Spleen (tissue), 11 donors: ENCODE data around the gene CD209. TPM values are rescaled to one million over a fixed set of nuclear protein-coding genes. Genes with fewer than 3 reads are reported as not detected.

Source experiments
- DNase-seq: peaks from one replicate; pipeline ENCODE4 v3.0.0-alpha.2; 2020
- H3K27ac ChIP-seq, 8 donors: fragments of 200-600 bp; sonication (generic) in 7 of 8; 1 replicate in 4 of 8; 2 replicates in 4 of 8; pipeline versions ENCODE4 v1.5.0 to v1.8.0; 2016 to 2021; ENCODE audit warnings: inconsistent platforms in 4 of 8, mild to moderate bottlenecking in 4 of 8, moderate library complexity in 1 of 8
- H3K27me3 ChIP-seq, 7 donors: fragments of 200-600 bp; sonication (generic) in 6 of 7; replicated peaks in 1 of 7; 1 replicate in 4 of 7; 2 replicates in 3 of 7; pipeline versions ENCODE4 v1.5.0 to v1.8.0; 2016 to 2021; ENCODE audit warnings: inconsistent platforms in 3 of 7, mild to moderate bottlenecking in 1 of 7
- H3K36me3 ChIP-seq, 6 donors: fragments of 200-600 bp; sonication (generic) in 5 of 6; 1 replicate in 4 of 6; 2 replicates in 2 of 6; pipeline versions ENCODE4 v1.5.0 to v1.8.0; 2016 to 2021; ENCODE audit warnings: inconsistent platforms in 2 of 6
- H3K4me1 ChIP-seq, 6 donors: fragments of 200-600 bp; sonication (generic) in 5 of 6; 1 replicate in 3 of 6; 2 replicates in 3 of 6; pipeline versions ENCODE4 v1.5.0 to v1.8.0; 2016 to 2021; ENCODE audit warnings: inconsistent platforms in 3 of 6
- H3K4me3 ChIP-seq, 8 donors: fragments of 200-600 bp; sonication (generic) in 7 of 8; 1 replicate in 4 of 8; 2 replicates in 4 of 8; pipeline versions ENCODE4 v1.5.0 to v1.8.0; 2016 to 2021; ENCODE audit warnings: inconsistent platforms in 4 of 8, mild to moderate bottlenecking in 4 of 8, moderate library complexity in 2 of 8
- H3K9me3 ChIP-seq, 8 donors: fragments of 200-600 bp; sonication (generic) in 7 of 8; 1 replicate in 4 of 8; 2 replicates in 4 of 8; pipeline versions ENCODE4 v1.5.0 to v1.8.0; 2016 to 2021; ENCODE audit warnings: inconsistent platforms in 4 of 8
- CTCF ChIP-seq, 11 experiments: fragments of 200-600 bp in 7 of 11; fragments of 450-650 bp in 4 of 11; sonication (generic) in 4 of 11; IDR thresholded peaks in 8 of 11; conservative IDR thresholded peaks in 3 of 11; 1 replicate in 7 of 11; 2 replicates in 4 of 11; pipeline versions ENCODE4 v1.4.0 to v1.8.0; 2016 to 2021; ENCODE audit warnings: antibody characterized with exemption in 11 of 11, inconsistent platforms in 4 of 11, mild to moderate bottlenecking in 1 of 11
- POLR2A ChIP-seq, 3 donors: fragments of 450-650 bp; IDR thresholded peaks; one replicate each; pipeline ENCODE4 v1.5.1; 2017; ENCODE audit warnings: antibody characterized with exemption in 3 of 3, mild to moderate bottlenecking in 1 of 3
- POLR2AphosphoS5 ChIP-seq, 3 donors: sonication (generic); formaldehyde crosslinking; IDR thresholded peaks; one replicate each; pipeline ENCODE4 v1.5.1; 2017; ENCODE audit warnings: antibody characterized with exemption in 3 of 3
- WGBS, 5 donors: extraction: QIAGEN DNeasy Blood & Tissue Kit in 3 of 5; methylation state at CpG; one replicate each; pipeline versions ENCODE4 v1.1.5 to v1.1.7; 2013 to 2018; 5-methylcytosine and 5-hydroxymethylcytosine counted together
- intact Hi-C: fragments of 100-400 bp; cut with DNase I; formaldehyde crosslinking; loops from one replicate; pipeline ENCODE4 v1.15.0; 2023; ENCODE audit warnings: low total_unique reads
- polyA plus RNA-seq, 3 donors: library from polyadenylated mRNA; stranded (reverse); fragments of 200-250 nt; gene quantifications; one replicate each; pipeline ENCODE4 v1.2.1, GENCODE V29; 2013
- total RNA-seq, 7 donors: library from RNA; depleted of rRNA in 3 of 7; stranded (reverse); fragments of >200 nt in 3 of 7; fragmentation: NEBNext Ultra II Directional in 4 of 7; extraction: Animal tissue kit (Norgen Biotek cat#: 25700) in 4 of 7; gene quantifications; one replicate each; pipeline versions ENCODE4 v1.1.0 to v1.2.1, GENCODE V29; 2016 to 2021
- donor health status: healthy with polysubstance abuse.
- donor health status: DM: no; HTN: no; CAD: no; lungs with moderate emphysema.
- donor health status: DM: no; HTN: no; CAD: no.
- donor health status: Bipolar disorder and iron deficiency.
- donor health status: healthy.
- donor health status: DM: no; HTN: no; CAD: no.
- donor health status: DM: yes; HTN: yes; CAD: no.

CD209 gene
- total and polyA plus RNA-seq, 10 donors, result 0.42 to 22.2 (median 1.5) TPM

- TF ChIP-seq POLR2A (IDR thresholded peaks at IDR 0.05) (no peak), CTCF (IDR thresholded peaks at IDR 0.05 in 8 of 11, conservative IDR thresholded peaks at IDR 0.05 in 3 of 11) (no peak), POLR2AphosphoS5 (IDR thresholded peaks at IDR 0.05) (no peak)
- Histone ChIP-seq H3K4me1 (peaks cover under 1 to 34% (median 23%) of the 10 kb centered on the region in 6 donors), H3K27me3 (peaks cover 2 to 67% (median 18%) of the 10 kb centered on the region in 7 donors), H3K36me3 (no peaks in the 10 kb centered on the region), H3K4me3 (no peak overlapping the region), H3K9me3 (peaks cover 0 to 11% (median 4%) of the 10 kb centered on the region in 8 donors), H3K27ac (no peak overlapping the region)
- DNase-seq, result peak; percentile 62
- intact Hi-C loops, result no loop called here
- WGBS, 5 donors, result 28 to 40% (median 32%) methylated on average over 8 of the region's 8 CpGs
These were observed 36.7 kb upstream of the CD209 start for GRCh38 chr19:7783991-7784423.

GRCh38 chr19:7781157-7781556 is 33.8 kb upstream of the CD209 start:
- 66 to 79% (median 70%) methylated on average over 12 of the region's 12 CpGs for WGBS, 5 donors

GRCh38 chr19:7779631-7780486 is 32.5 kb upstream of the CD209 start:
- intact Hi-C loops, result no loop called here
- TF ChIP-seq POLR2AphosphoS5 (IDR thresholded peaks at IDR 0.05) (no peak), CTCF (IDR thresholded peaks at IDR 0.05 in 8 of 11, conservative IDR thresholded peaks at IDR 0.05 in 3 of 11) (no peak)
- DNase-seq, result no peak
- H3K36me3 ChIP-seq, result no peaks in the 10 kb centered on the region
- H3K4me3 ChIP-seq, result no peak overlapping the region
- peaks cover 0 to 17% (median 6%) of the 10 kb centered on the region in 6 donors for H3K4me1 ChIP-seq
- peaks cover 0 to 35% (median 0%) of the 10 kb centered on the region in 7 donors for H3K27me3 ChIP-seq
- 74 to 86% (median 82%) methylated on average over 26 of the region's 26 CpGs for WGBS, 5 donors
- H3K27ac ChIP-seq, result no peak overlapping the region
- peaks cover 0 to 3% (median 1%) of the 10 kb centered on the region in 8 donors for H3K9me3 ChIP-seq

More at GRCh38 chr19:7781157-7781556, 33.8 kb upstream of the CD209 start:
- H3K4me3 ChIP-seq, result no peak overlapping the region
- no peak overlapping the region for H3K27ac ChIP-seq
- H3K9me3 ChIP-seq, result peaks cover 0 to 11% (median 4%) of the 10 kb centered on the region in 8 donors
- peaks cover 0 to 39% (median 0%) of the 10 kb centered on the region in 7 donors for H3K27me3 ChIP-seq
- peaks cover 0 to 17% (median 6%) of the 10 kb centered on the region in 6 donors for H3K4me1 ChIP-seq
- TF ChIP-seq POLR2AphosphoS5 (IDR thresholded peaks at IDR 0.05) (no peak), CTCF (IDR thresholded peaks at IDR 0.05 in 8 of 11, conservative IDR thresholded peaks at IDR 0.05 in 3 of 11) (no peak), POLR2A (IDR thresholded peaks at IDR 0.05) (no peak)
- intact Hi-C loops, result no loop called here
- peak; percentile 9 for DNase-seq
- no peaks in the 10 kb centered on the region for H3K36me3 ChIP-seq

GRCh38 chr19:7778081-7778480 is 30.7 kb upstream of the CD209 start:
- Histone ChIP-seq H3K36me3 (no peaks in the 10 kb centered on the region), H3K9me3 (no peaks in the 10 kb centered on the region), H3K4me3 (no peak overlapping the region), H3K4me1 (peaks cover 0 to 16% (median 5%) of the 10 kb centered on the region in 6 donors), H3K27me3 (peaks cover 0 to 23% (median 0%) of the 10 kb centered on the region in 7 donors), H3K27ac (no peak overlapping the region)
- 43 to 59% (median 50%) methylated on average over 5 of the region's 5 CpGs for WGBS, 5 donors
- intact Hi-C loops, result no loop called here
- DNase-seq, result no peak
- no peak for TF ChIP-seq POLR2A (IDR thresholded peaks at IDR 0.05)
- TF ChIP-seq POLR2AphosphoS5 (IDR thresholded peaks at IDR 0.05), result no peak
- TF ChIP-seq CTCF (IDR thresholded peaks at IDR 0.05 in 8 of 11, conservative IDR thresholded peaks at IDR 0.05 in 3 of 11), result no peak
